GM19023 (cell line): ENCODE results near the gene RNF44.
"Not testable (repeated sequence)": the region's sequence is repeated elsewhere in the genome, so short reads cannot be mapped to it uniquely, and the experiment has no call there.

Source experiments
- ATAC-seq: cut with Tn5 transposase; IDR thresholded peaks from one replicate; pipeline ENCODE4 v1.9.1; 2021; ENCODE audit warnings: mild to moderate bottlenecking, moderate library complexity; ENCODE audit not compliant: unreplicated experiment

RNF44 gene

GRCh38 chr5:176553260-176554085 is 16.3 kb upstream of the RNF44 start:
- no peak for ATAC-seq

- ATAC-seq = no peak
Observed at GRCh38 chr5:176552332-176552869, 15.2 kb upstream of the RNF44 start.

DNA sequence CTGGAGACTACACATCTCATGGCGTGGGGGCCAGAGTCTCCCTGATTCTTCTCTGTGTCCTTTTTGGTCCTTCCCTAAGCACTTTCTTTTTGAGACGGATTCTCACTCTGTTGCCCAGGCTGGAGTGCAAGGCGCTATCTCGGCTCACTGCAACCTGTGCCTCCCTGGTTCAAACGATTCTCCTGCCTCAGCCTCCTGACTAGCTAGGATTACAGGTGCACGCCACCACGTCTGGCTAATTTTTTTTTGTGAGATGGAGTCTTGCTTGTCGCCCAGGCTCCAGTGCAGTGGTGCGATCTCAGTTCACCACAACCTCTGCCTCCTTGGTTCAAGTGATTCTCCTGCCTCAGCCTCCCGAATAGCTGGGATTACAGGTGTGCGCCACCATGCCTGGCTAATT is 13.7 kb upstream of the RNF44 start:
- ATAC-seq = not testable (repeated sequence)

- ATAC-seq = no peak
Observed at GRCh38 chr5:176550275-176550831, 13.2 kb upstream of the RNF44 start.

- ATAC-seq = no peak
Observed at GRCh38 chr5:176549871-176550270, 12.7 kb upstream of the RNF44 start.

DNA sequence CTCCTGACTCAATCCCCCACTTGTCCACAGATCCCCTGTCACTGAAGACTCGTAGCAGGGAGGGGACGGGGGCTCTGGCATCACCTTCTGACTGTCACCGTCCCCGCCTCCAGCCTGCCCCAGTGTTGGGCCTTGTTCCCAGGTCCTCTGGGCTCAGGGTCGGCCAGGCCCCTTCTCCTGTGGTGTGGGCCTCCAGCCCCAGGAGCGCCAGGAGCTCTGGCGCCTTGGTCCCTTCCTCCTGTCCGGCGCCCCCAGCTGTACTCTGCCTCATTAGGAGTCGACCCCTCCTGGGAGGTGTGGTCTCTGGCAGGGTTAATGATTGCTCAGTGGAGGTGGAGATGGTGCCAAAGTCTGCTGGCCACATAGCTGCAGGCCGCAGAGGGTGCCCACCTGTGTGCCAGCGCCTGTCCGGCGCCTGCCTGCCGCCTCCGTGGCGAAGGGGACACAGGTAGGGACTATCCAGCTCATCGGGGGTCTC is 11.8 kb upstream of the RNF44 start, which contains the start of gene CDHR2:
Gene CDHR2, plus strand, starts transcription at position 376 of the 478 bp plus-strand sequence. CDS start 16,011 bp downstream, outside the sequence.
- no peak for ATAC-seq

DNA sequence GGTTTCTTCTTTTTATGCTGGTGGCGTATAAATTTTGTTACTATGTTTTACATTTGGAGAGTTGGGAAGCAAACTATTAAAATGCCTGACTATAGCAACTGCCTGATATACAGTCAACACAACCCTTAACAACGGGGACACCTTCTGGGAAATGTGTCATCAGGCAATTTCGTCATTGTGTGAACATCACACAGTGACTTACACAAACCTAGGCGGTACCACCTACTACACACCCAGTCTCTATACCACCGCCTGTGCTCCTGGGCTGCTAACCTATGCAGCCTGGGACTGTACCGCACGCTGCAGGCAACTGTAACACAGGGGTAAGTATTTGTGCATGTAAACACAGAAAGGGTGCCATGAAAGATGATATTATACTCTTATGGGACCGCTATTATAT is 10.6 kb upstream of the RNF44 start:
- ATAC-seq = no peak

- ATAC-seq = no peak
Observed at GRCh38 chr5:176545737-176546509, 8.7 kb upstream of the RNF44 start.

DNA sequence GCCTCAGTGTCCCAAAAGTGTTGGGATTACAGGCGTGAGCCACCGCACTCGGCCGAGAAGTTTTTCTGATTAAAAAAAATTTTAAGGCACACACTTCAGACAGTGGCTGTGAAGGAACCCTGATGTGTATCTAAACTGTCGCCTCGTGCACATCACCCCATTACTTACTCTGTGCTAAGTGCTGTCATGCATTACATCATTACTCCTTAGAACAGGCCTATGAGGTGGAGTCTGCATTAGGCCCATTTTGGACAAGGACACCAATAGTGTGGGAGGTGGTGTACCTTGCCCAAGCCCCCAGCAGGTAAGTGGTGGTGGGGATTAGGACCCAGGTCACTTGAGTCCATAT is 8.2 kb upstream of the RNF44 start:
- ATAC-seq = no peak

GRCh38 chr5:176543428-176544182 is 6.4 kb upstream of the RNF44 start:
- ATAC-seq = peak; percentile 75

DNA sequence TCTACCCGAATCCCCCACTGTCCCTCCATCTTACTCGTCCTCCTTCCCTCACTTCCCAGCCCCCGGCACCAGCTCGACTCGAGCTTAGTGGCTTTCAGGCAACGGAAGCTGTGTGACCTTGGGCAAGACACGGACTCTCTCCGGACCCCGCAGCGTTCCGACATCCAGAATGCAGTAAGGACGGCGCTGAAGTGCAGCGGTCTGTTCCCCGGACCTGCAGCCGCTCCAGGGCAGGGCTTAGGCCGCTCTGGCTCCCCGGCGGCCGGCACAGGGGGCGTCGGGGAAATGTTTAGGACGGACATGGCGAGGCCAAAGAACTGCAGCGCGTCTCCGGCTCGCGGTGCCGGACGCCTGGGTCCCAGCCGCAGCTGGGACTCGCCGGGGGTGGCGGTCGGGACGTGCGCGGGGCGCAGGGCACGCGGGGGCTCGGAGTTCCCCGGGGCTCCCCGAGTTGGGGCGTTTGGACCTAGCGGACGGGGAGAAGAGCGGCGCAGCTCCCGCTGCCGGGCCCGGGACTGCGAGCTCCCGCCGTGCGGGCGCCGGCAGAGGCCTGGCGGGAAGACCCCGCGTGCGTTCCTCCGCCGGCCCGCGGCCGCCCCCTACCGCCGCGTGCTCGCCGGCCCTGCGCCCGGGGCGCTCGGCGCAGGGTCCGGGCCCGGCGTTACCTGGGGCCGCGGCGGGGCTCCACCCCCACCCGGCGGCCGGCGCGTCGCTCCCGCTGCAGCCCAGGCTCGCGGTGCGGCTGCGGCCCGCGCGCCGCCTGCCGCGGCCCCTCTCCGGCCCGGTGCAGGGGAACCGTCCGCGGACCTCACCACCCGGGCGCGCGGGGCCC is 5.6 kb upstream of the RNF44 start:
- peak; percentile 43 for ATAC-seq

GRCh38 chr5:176542135-176542595 is 5.0 kb upstream of the RNF44 start:
- no peak for ATAC-seq

DNA sequence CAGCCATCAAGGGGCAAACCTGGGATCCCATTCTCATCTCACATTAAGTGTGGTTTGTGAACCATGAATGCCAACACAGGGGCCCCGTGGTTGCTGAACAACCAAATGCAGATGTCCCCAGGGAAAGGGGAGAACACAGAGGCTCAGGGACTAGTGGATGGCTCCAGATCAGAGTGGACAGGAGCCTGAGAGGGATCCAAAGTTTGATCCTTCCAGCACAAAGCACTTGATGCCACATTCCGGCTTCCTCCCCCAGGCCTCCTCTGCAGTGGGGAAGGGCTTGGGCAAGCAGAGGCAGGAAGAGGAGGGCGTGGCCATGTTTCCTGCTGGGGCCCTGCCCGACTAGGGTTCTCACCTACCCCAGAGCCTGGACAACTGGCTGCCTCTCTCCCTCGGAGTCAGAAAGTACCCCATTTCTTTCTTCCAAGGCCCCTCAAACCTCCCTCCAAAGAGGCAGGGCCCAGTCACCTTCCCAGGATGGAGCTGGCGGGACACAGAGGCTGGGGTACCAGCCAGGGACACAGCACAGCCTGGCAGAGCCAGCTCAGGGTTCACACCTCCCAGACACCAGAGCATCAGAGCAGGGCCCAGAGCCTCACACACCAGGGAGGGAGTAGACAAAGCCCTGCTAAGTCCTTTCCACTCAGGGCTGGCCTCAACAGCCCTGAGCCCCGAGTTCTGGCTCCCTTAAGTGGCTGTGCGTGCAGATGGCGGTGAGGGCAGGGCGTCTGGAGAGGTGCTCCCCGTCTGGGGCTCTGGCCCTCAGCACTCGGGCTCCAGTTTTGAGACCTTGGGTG is 4.3 kb upstream of the RNF44 start:
- ATAC-seq = no peak

GRCh38 chr5:176540956-176541337 is 3.7 kb upstream of the RNF44 start:
- ATAC-seq = no peak

DNA sequence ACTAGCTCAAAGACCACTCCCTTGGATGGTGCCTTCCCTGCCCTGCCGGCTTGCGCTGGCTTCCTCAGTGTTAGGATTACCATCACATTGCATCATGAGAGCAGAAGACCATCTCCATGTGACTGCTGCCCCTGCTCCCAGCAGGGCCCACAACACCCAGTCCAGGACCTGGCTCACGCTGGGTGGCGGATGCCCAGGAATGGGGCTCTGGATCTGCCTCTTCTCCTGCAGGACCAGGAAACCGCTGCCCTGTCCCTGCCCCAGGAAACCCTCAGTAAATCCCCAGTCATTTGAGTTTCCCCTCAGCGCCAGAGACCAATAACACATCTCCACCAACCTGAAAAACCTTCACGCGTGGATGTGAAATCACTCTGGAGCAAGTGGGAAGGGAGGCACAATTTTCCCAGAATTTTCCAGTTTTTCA is 3.3 kb upstream of the RNF44 start:
- ATAC-seq = no peak

DNA sequence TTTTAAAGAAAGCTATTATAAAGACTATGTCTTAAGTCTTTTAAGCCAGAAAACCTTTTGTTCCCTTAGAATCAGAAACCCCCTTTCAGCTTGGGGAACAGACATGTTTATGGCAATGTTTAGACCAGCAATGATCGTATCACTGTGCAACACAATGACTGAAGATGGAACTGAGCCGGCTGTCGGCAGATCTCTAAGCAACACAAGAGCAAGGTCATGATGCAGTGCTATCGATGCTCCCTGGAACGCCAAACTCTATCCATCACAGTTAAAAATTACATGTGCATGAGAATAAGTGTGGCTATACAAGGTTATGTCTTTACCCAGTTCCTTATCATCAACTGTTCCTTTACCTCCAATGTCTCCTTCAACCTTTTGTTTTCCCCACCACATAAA is 1.8 kb upstream of the RNF44 start:
- no peak for ATAC-seq

GRCh38 chr5:176538230-176538988 is 1.2 kb upstream of the RNF44 start:
- ATAC-seq = no peak

DNA sequence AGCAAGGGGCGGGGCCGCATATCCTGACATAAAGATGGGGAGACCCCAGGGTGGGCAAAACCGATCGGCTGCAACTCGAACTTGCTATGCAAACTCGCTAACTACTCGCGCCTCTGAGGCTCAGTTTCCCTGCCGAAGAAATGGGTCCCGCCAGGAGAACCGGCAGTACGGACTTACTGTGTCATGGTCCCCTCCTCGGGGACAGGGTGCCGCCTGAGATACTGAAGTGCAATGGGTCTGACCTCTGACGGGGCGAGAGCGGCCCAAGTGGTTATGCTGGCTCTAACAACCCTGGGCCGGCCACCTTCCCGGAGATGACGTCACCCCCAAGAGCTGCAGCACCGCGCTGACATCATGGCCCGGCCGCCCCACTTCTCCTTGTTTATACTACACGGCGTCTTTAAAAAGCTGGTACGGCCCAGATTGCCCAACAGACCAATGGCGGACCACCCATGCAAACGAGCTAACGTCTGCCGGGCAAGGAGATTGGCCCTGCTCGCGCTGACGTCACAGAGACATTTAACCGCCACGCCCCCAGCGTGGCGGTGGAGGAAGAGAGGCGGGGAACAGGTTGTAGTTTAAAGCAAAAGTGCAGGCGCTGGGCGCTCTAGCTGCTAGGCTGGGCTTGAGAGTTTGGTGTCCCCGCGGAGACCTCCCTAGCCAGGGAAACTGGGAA is 490 bp upstream of the RNF44 start:
- ATAC-seq = peak; percentile 70
